OCI-LY1 (cell line): Measurements from ENCODE around the gene KLHDC7B.

Experiments used
- H2AFZ ChIP-seq: fragments of 200-600 bp; sonication (generic), shearing (Covaris generic); 2 replicates; pipeline ENCODE4 v1.6.0; 2014; ENCODE audit warnings: antibody characterized with exemption, mild to moderate bottlenecking, low read length
- H3F3A ChIP-seq: fragments of 200-600 bp; sonication (generic), shearing (Covaris generic); 2 replicates; pipeline ENCODE4 v1.6.0; 2014; ENCODE audit warnings: mild to moderate bottlenecking, antibody characterized with exemption, low read length, moderate library complexity; ENCODE audit not compliant: insufficient read depth
- H3K27ac ChIP-seq: fragments of 200-600 bp; sonication (generic); 2 replicates; pipeline ENCODE4 v1.5.1; 2014; ENCODE audit warnings: low read length, mixed run types, mild to moderate bottlenecking, low read depth; ENCODE audit not compliant: poor library complexity, severe bottlenecking
- H3K27me3 ChIP-seq: fragments of 200-600 bp; sonication (generic); 2 replicates; pipeline ENCODE4 v1.6.0; 2014; ENCODE audit warnings: antibody characterized with exemption, mild to moderate bottlenecking, low read length, moderate library complexity; ENCODE audit not compliant: insufficient read depth
- H3K36me3 ChIP-seq: fragments of 200-600 bp; sonication (generic); 2 replicates; pipeline ENCODE4 v1.6.1; 2014; ENCODE audit warnings: mild to moderate bottlenecking, antibody characterized with exemption, low read length, moderate library complexity, mixed read lengths; ENCODE audit not compliant: insufficient read depth
- H3K4me1 ChIP-seq: fragments of 200-600 bp; sonication (generic); 2 replicates; pipeline ENCODE4 v1.5.1; 2014; ENCODE audit warnings: mild to moderate bottlenecking, low read length, moderate library complexity; ENCODE audit not compliant: insufficient read depth, severe bottlenecking
- H3K4me2 ChIP-seq: fragments of 200-600 bp; sonication (generic), shearing (Covaris generic); 2 replicates; pipeline ENCODE4 v1.6.1; 2014; ENCODE audit warnings: low read length
- H3K4me3 ChIP-seq: fragments of 200-600 bp; sonication (generic); 2 replicates; pipeline ENCODE4 v1.5.1; 2014; ENCODE audit warnings: low read length, low read depth, mild to moderate bottlenecking, mixed read lengths; ENCODE audit not compliant: poor library complexity, severe bottlenecking
- H3K79me2 ChIP-seq: fragments of 200-600 bp; shearing (Covaris generic); 2 replicates; pipeline ENCODE4 v1.6.1; 2016; ENCODE audit warnings: mixed run types, low read length, mixed read lengths; ENCODE audit not compliant: insufficient read depth
- H3K9ac ChIP-seq: fragments of 200-600 bp; sonication (generic), shearing (Covaris generic); 2 replicates; pipeline ENCODE4 v1.6.1; 2014; ENCODE audit warnings: mild to moderate bottlenecking, low read length, mixed read lengths
- H3K9me2 ChIP-seq: fragments of 200-600 bp; sonication (generic), shearing (Covaris generic); 2 replicates; pipeline ENCODE4 v1.6.1; 2014; ENCODE audit warnings: low read depth, mild to moderate bottlenecking, low read length, mixed read lengths
- H3K9me3 ChIP-seq: fragments of 200-600 bp; shearing (Covaris generic); 2 replicates; pipeline ENCODE4 v1.6.1; 2014; ENCODE audit warnings: low read length, mixed read lengths
- H4K20me1 ChIP-seq: fragments of 200-600 bp; sonication (generic), shearing (Covaris generic); 2 replicates; pipeline ENCODE4 v1.6.0; 2016; ENCODE audit warnings: mild to moderate bottlenecking, low read length; ENCODE audit not compliant: insufficient read depth
- EZH2 ChIP-seq: fragments of 200-600 bp; sonication (generic), shearing (Covaris generic); IDR thresholded peaks from 2 replicates; pipeline ENCODE4 v1.8.0; 2017; ENCODE audit warnings: borderline replicate concordance, mixed run types, mild to moderate bottlenecking, antibody characterized with exemption, low read length, moderate library complexity, mixed read lengths
- TF ChIP-seq, protein P1 (sequence below): fragments of 200-600 bp; sonication (generic), shearing (Covaris generic); IDR thresholded peaks from 2 replicates; pipeline ENCODE4 v1.5.1; 2017; ENCODE audit warnings: mild to moderate bottlenecking, antibody characterized with exemption, low read length, moderate library complexity, mixed read lengths

Gene KLHDC7B

DNA sequence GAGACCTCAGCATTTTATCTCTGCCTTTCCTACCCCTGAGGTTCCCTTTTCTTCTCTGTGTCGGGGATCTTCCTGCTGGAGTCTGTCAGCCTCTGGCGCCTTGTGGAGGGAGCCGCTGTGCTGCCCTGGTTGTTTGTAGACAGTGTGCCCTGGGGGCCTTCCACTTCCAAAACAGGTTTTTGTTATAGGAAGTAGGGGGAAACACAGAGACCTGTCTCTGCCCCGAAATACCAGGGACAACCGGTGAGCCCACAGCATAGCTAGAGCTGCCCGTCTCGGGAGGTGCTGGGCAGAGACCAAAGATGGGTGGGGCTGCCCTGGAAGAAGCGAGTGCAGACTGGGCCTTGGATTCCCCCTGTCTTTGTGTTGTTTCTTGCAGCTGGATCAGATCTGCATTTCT, 29.6 kb upstream of the KLHDC7B start:
- no peak overlapping the region for H3K9ac ChIP-seq
- H3K4me2 ChIP-seq: no peak overlapping the region
- H3K9me2 ChIP-seq: no peaks in the 10 kb centered on the region
- peaks cover 33% of the 10 kb centered on the region for H3K79me2 ChIP-seq
- no peaks in the 10 kb centered on the region for H3K27me3 ChIP-seq
- H3K27ac ChIP-seq: no peak overlapping the region
- H3K36me3 ChIP-seq: peaks cover 75% of the 10 kb centered on the region
- no peak overlapping the region for H3K4me3 ChIP-seq
- no peaks in the 10 kb centered on the region for H3K4me1 ChIP-seq
- no peak for TF ChIP-seq EZH2
- TF ChIP-seq, protein P1, sequence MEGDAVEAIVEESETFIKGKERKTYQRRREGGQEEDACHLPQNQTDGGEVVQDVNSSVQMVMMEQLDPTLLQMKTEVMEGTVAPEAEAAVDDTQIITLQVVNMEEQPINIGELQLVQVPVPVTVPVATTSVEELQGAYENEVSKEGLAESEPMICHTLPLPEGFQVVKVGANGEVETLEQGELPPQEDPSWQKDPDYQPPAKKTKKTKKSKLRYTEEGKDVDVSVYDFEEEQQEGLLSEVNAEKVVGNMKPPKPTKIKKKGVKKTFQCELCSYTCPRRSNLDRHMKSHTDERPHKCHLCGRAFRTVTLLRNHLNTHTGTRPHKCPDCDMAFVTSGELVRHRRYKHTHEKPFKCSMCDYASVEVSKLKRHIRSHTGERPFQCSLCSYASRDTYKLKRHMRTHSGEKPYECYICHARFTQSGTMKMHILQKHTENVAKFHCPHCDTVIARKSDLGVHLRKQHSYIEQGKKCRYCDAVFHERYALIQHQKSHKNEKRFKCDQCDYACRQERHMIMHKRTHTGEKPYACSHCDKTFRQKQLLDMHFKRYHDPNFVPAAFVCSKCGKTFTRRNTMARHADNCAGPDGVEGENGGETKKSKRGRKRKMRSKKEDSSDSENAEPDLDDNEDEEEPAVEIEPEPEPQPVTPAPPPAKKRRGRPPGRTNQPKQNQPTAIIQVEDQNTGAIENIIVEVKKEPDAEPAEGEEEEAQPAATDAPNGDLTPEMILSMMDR: no peak
- no peaks in the 10 kb centered on the region for H3F3A ChIP-seq
- no peaks in the 10 kb centered on the region for H3K9me3 ChIP-seq
- no peaks in the 10 kb centered on the region for H4K20me1 ChIP-seq
- H2AFZ ChIP-seq: no peak overlapping the region

DNA sequence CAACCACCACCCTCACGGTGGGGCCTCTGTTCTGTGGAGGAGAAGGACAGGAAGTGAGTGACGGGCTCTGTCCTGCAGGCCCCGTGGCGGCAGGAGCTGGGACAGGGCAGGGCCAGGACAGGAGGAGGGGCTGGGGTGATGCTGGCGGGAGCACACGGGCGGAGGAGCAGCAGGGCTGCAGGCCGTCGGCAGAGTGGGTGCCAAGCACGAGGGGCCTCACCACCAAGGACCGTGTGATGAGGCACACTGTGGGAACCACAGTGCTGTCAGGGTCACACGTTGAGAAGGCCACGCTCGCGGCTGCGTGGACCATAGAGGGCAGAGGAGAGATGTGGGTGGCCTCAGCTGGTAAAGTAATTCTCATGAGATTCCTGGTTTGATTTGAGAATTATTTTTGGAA, 28.8 kb upstream of the KLHDC7B start:
- H3K9ac ChIP-seq: no peak overlapping the region
- no peaks in the 10 kb centered on the region for H3K4me1 ChIP-seq
- H3K27me3 ChIP-seq: no peaks in the 10 kb centered on the region
- no peaks in the 10 kb centered on the region for H3K9me3 ChIP-seq
- H4K20me1 ChIP-seq: no peaks in the 10 kb centered on the region
- H2AFZ ChIP-seq: no peak overlapping the region
- H3K36me3 ChIP-seq: peaks cover 81% of the 10 kb centered on the region
- no peak overlapping the region for H3K4me2 ChIP-seq
- H3K4me3 ChIP-seq: no peak overlapping the region
- no peaks in the 10 kb centered on the region for H3F3A ChIP-seq
- H3K27ac ChIP-seq: no peak overlapping the region
- no peaks in the 10 kb centered on the region for H3K9me2 ChIP-seq
- no peak for TF ChIP-seq EZH2
- TF ChIP-seq, protein P1: no peak
- H3K79me2 ChIP-seq: peaks cover 32% of the 10 kb centered on the region

DNA sequence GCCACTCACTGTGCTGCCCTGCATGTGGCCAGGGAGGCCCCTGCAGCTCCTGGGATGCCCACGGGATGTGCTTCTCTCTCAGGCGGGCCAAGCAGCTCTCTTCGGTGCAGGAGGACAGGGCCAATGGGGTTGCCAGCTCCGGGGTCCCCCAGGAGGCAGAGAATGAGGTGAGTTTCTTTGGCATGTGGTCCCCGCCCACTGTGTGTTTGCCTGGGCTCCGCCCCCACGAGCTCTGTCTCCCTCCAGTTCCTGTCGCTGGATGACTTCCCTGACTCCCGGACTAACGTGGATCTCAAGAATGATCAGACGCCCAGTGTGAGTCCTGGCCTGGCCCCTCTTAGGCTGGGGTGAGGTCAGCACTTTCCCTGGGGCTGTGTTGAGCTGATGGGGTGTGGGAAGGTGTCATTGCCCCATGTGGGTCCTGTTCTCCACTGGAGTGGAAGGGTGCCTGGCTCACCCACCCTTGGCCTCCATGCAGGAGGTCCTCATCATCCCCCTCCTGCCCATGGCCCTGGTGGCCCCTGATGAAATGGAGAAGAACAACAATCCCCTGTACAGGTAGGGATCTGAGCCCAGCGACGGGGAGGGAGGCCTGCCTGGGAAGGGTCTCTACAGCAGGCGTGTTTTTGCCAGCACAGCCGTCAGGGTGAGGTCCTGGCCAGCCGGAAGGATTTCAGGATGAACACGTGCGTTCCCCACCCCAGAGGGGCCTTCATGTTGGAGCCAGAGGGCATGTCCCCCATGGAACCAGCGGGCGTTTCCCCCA, 28.0 kb upstream of the KLHDC7B start:
- Histone ChIP-seq H3K4me2 (no peak overlapping the region), H3K9ac (no peak overlapping the region), H3K4me1 (no peaks in the 10 kb centered on the region), H3K9me2 (no peaks in the 10 kb centered on the region), H3K9me3 (no peaks in the 10 kb centered on the region), H3K27me3 (no peaks in the 10 kb centered on the region), H2AFZ (no peak overlapping the region), H3K79me2 (peaks cover 25% of the 10 kb centered on the region), H3K27ac (no peak overlapping the region), H3K4me3 (no peak overlapping the region), H3F3A (no peaks in the 10 kb centered on the region), H3K36me3 (peaks cover 81% of the 10 kb centered on the region), H4K20me1 (no peaks in the 10 kb centered on the region)
- no peak for TF ChIP-seq EZH2
- TF ChIP-seq, protein P1: no peak
